ENCODE data around the gene CEL.
"Not testable (repeated sequence)": the region's sequence is repeated elsewhere in the genome, so short reads cannot be mapped to it uniquely, and the experiment has no call there.

The CEL gene

DNA sequence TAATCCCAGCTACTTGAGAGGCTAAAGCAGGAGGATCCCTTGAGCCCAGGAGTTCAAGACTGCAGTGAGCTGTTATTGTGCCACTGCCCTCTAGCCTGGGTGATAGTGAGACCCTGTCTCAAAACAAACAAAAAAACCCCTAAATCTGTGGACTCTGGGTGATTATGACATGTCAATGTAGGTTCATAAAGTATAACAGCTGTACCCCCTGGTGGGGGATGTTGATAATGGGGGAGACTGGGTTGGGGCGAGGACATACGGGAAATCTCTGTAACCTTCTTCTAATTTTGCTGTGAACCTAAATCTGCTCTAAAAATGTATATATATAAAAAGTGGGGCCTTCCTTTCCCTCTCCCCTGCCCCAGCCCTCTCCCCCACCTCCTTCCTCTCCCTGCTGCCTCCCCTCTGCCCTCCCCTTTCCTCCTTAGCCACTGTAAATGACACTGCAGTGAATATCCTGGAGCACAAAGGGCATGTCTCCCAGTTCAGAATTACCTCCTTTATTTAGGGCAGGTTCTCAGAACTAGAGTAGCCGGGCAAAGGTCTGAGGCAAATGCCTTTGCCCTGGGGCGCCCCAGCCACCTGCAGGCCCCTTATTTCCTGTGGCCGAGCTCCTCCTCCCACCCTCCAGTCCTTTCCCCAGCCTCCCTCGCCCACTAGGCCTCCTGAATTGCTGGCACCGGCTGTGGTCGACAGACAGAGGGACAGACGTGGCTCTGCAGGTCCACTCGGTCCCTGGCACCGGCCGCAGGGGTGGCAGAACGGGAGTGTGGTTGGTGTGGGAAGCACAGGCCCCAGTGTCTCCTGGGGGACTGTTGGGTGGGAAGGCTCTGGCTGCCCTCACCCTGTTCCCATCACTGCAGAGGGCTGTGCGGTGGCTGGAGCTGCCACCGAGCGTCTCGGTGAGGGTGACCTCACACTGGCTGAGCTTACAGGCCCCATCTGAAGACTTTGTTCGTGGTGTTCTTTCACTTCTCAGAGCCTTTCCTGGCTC, 19.3 kb downstream of the CEL start:
- FAIRE-seq; DNase-seq (ENCODE audit: insufficient read length, low spot score): not testable (repeated sequence)

DNA sequence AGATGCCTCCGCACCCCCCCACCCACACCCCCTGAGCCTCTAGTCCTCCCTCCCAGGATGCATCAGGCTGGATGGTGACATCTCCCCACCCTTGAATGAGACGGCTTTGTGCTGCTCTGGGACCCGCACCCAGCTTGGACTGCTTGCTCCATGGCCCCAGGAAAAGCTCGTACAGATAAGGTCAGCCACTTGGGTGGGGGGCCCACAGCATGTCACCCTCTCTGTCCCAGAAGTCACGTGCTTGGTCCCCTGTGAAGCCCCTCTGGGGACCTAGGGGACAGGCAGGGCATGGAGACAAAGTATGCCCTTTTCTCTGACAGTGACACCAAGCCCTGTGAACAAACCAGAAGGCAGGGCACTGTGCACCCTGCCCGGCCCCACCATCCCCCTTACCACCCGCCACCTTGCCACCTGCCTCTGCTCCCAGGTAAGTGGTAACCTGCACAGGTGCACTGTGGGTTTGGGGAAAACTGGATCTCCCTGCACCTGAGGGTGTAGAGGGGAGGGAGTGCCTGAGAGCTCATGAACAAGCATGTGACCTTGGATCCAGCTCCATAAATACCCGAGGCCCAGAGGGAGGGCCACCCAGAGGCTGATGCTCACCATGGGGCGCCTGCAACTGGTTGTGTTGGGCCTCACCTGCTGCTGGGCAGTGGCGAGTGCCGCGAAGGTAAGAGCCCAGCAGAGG, 20.3 kb downstream of the CEL start:
- DNase-seq (ENCODE audit: insufficient read length, low spot score): not testable (repeated sequence)
- peak; percentile 11 for FAIRE-seq

GRCh38 chr9:133083688-133084087, 21.9 kb downstream of the CEL start:
- not testable (repeated sequence) for FAIRE-seq

DNA sequence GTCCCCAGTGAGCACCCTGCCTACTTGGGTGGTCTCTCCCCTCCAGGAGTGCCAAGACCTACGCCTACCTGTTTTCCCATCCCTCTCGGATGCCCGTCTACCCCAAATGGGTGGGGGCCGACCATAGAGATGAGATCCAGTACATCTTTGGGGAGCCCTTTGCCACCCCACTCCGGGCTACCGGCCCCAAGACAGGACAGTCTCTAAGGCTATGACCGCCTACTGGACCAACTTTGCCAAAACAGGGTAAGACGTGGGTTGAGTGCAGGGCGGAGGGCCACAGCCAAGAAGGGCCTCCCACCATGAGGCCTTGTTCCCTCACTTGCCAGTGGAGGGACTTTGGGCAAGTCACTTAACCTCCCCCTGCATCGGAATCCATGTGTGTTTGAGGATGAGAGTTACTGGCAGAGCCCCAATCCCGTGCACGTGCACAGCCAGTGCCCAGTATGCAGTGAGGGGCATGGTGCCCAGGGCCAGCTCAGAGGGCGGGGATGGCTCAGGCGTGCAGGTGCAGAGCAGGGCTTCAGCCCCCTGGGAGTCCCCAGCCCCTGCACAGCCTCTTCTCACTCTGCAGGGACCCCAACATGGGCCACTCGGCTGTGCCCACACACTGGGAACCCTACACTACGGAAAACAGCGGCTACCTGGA, 24.6 kb downstream of the CEL start:
- DNase-seq (ENCODE audit: insufficient read length, low spot score); FAIRE-seq: not testable (repeated sequence)

More at GRCh38 chr9:133083688-133084087, 21.9 kb downstream of the CEL start:
- not testable (repeated sequence) for DNase-seq (ENCODE audit: insufficient read length, low spot score)

DNA sequence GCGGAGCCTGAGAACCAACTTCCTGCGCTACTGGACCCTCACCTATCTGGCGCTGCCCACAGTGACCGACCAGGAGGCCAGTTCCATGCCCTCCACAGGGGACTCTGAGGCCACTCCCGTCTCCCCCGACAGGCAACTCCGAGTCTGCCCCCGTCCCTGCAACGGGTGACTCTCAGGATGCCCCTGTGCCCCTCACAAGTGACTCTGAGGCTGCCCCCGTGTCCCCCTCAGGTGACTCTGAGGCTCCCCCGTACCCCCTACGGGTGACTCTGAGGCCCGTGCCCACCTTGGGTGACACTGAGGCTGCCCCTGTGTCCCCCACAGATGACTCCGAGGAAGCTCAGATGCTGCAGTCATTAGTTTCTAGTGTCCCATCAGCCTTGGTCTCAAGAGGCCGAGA, 25.1 kb downstream of the CEL start:
- no peak for FAIRE-seq
- no peak for DNase-seq (ENCODE audit: insufficient read length, low spot score)

GRCh38 chr9:133087429-133088145, 25.8 kb downstream of the CEL start:
- DNase-seq (ENCODE audit: insufficient read length, low spot score): no peak

DNA sequence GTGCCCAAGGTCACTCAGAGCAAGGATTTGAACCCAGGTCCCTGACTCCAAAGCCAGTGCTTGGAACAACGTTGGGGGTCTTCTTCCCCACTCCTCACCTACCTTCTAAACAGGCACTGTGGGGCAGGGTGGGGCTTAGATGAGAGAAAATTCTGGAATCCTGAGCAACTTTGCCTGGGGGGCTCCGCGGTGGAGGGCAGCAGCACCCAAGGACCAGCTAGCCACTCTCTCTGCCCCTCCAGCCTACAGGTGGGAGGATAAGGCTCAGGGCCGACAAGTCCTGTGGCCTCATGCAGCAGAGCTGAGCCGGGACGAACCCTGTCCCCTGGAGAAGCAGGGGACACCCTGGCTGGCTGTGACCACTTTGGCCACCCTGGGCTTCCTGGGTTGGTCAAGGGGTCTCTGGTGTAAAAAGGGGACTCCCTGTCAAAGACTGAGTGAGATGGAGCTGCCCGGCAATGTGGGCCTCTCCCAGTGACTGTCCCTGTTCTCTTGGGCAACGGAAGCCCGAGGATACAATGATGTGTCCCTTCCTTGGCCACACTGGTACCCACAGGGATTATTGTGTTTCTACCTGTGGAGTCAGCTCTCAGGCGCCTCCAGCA, 26.5 kb downstream of the CEL start:
- no peak for FAIRE-seq

More at GRCh38 chr9:133087429-133088145, 25.8 kb downstream of the CEL start:
- FAIRE-seq: no peak

GRCh38 chr9:133088756-133089155, 27.0 kb downstream of the CEL start:
- DNase-seq (ENCODE audit: insufficient read length, low spot score) (no peak), FAIRE-seq (no peak)

More for the DNA sequence above, 26.5 kb downstream of the CEL start:
- DNase-seq (ENCODE audit: insufficient read length, low spot score): no peak

GRCh38 chr9:133089271-133089671, 27.5 kb downstream of the CEL start:
- FAIRE-seq: no peak

GRCh38 chr9:133090187-133090586, 28.4 kb downstream of the CEL start:
- FAIRE-seq (no peak), DNase-seq (ENCODE audit: insufficient read length, low spot score) (no peak)

More at GRCh38 chr9:133089271-133089671, 27.5 kb downstream of the CEL start:
- no peak for DNase-seq (ENCODE audit: insufficient read length, low spot score)

GRCh38 chr9:133090752-133091385, 29.1 kb downstream of the CEL start:
- FAIRE-seq: no peak
- no peak for DNase-seq (ENCODE audit: insufficient read length, low spot score)

GRCh38 chr9:133094351-133094750, 32.6 kb downstream of the CEL start:
- not testable (repeated sequence) for DNase-seq (ENCODE audit: insufficient read length, low spot score); FAIRE-seq

DNA sequence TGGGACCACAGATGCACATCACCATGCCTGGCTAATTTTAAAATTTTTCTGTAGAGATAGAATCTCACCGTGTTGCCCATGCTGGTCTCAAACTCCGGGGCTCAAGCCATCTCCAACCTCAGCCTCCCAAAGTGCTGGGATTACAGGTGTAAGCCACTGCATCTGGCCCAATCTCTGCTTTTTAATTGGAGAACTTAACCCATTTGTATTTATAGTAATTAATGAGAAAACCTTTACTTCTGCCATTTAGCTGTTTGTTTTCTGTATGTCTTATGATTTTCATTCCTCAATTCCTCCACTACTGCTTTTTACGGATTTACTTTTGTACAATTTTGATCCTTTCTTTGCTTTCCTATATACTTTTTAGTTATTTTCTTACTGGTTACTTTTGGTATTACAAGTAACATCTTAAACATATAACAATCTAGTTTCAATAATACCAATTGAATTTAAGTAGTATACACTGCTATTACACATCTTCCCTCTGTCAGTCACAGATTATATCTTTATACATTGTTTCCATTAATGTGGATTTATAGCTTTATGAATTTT, 33.1 kb downstream of the CEL start:
- FAIRE-seq (no peak), DNase-seq (ENCODE audit: insufficient read length, low spot score) (no peak)

- FAIRE-seq (no peak), DNase-seq (ENCODE audit: insufficient read length, low spot score) (no peak)
Observed at GRCh38 chr9:133098104-133098754, 36.4 kb downstream of the CEL start.

DNA sequence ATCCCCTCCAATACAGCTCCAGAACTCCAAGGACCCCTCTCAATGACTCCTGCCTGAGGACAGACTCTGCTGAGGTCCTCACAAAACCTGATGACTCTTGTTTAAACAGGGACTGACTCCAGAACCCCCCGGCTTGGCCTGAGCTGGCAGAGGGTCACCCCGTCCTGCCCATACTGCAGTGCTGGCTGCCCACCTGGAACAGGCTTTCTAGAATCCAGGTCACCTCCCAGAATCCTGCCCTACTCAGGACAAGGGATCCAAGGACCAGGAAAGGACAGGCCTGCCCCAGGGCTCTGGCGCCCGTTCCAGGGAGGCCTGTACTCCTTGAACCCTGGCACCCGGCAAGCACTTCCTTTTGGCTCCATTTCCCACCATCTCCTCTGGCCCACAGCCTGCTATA, 37.1 kb downstream of the CEL start:
- DNase-seq (ENCODE audit: insufficient read length, low spot score) (no peak), FAIRE-seq (no peak)

DNA sequence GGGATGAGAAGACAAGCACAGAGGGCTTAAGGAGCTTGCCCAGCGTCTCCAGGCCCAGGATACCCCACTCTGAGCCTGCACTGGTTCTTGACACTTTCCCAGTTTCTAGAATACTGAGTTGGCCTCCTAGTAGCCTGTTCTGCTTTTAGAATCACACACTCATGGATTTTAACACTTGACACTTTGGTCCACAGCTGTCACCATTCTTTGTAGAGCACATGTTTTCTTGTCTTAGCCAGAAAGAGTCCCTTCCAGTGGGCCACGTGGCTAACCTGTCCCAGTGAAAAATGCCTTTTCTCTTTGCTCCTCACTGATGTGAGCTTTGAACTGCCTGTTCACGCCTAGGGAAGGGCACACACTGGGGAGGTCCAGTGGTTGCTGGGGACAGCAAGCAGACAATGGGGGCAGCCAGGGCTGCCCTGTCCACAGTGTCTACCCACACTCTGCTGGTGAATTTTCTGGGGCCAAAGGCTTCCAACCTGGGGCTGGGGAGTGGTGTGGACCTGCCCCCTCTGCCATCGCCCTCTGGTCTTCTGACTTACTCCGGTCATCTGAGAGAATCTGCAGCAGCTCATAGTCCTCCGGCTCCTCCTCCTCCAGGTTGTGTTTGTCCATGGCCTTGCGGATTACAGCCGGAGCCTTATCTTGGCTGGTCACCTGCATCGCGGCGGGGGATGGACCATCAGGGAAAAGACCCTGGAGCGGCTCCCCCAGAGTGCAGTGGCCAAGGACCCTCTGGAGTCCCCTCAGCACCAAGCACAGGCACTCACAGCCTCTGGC, 38.1 kb downstream of the CEL start:
- DNase-seq (ENCODE audit: insufficient read length, low spot score) (no peak), FAIRE-seq (no peak)

GRCh38 chr9:133100506-133101355, 39.0 kb downstream of the CEL start:
- FAIRE-seq (no peak), DNase-seq (ENCODE audit: insufficient read length, low spot score) (no peak)

All from GM19239 (cell line).